ENCODE data around the gene PUS7.
"Not testable (repeated sequence)": the region's sequence is repeated elsewhere in the genome, so short reads cannot be mapped to it uniquely, and the experiment has no call there.

PUS7 gene

DNA sequence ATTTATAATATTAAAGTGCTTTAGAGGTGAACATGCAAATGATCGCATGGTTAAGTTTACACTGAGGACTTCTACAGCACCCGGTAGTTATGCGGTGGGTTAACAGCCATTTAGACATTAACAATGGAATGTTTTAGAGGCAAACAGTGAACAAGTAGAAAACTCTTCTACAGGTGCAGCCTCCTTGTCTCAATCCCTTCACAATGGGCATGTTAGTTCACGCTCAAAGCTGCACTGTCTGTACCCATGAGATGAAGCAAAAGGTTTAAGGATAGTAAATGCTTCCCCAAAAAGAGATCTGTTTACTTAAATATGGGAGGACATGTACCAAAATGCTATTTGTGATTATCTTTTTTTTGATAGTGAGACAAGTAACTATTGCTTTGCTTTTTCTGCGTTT lies 25.1 kb downstream of the PUS7 start:
- DNase-seq (ENCODE audit: low spot score), result no peak

DNA sequence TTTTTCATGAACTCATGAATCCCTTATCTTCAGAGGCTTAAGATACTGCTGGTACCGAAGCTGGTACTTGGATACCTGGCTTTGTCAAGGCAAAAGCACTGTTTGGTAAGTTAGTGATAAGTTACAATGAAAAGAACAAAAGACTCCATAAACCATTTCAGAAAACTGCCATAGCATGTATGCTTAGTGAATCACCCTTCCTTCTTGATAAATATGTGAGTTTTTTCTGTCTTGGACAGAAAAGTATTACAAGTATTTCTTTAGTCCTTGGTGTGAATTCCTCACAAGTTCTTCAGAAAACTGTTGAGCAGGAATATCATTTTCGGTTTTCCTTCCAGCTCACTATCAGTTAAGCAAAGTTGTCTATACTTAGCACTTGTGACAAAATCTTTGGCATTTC lies 25.6 kb downstream of the PUS7 start:
- DNase-seq (ENCODE audit: low spot score), result peak; percentile 54

DNA sequence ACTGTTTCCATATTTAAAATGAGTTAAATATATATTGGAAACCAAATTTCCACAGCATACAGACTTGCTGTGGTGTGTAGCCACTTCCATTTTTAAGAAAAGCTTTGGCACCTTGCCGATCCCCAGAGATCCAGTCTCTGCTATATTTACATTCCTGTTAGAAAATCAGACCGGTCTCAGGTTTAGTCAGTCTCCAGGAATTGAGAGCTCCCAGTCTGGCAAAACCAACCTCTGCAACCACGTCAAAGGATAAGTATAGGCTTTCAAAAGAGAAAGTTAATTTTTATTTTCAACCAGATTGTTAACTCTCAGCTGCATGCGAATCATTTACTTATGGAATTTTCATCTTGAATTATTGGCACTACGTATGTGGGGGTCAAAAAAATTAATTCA lies 28.2 kb downstream of the PUS7 start:
- peak; percentile 78 for DNase-seq (ENCODE audit: low spot score)

DNA sequence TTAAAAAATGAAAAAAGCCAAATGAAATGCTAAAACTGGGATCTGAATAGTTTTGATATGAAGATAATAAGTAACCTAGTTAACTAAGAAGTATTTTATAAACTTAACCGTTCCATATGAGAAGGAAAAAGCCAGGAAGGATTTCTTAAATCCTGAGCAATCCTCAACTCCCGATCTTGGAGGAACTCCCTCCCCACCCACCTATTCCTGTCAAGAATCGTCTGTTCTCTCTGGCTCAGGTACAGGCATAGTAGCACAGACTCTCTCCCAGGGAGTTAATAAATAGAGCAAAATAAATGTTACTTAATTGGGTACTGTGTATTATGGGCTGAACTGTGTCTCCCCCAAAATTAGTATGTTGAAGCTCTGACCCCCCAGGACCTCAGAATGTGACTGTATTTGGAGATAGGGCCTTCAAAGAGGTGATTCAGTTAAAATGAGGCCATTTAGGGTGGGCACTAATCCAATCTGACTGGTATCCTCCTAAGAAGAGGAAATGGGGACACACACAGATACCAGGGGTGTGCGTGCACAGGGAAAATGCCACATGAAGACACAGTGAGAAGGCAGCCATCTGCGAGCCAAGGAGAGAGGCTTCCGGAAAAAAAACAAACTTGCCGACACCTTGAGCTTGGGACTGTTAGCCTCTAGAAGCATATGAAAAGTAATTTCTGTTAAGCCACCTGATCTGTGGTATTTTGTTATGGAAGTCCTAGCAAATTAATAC lies 28.7 kb downstream of the PUS7 start:
- no peak for DNase-seq (ENCODE audit: low spot score)

DNA sequence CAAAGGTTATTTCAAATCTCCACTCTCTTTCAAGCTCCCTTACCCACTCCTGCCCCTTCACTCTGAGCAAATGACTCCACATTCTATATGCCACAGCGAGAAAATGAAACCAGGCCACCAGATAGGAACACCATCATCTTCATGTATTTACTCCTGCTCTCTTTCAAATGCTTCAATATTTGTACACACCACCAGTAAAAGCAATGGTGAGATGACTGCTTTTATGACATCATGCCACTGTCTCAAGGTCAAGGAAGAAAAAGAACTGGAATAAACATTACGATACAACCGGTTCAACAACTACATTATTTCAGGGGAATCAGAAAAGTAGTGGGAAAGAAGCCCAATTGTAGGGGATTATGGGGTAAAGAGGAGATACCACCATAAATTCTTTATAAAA lies 32.7 kb downstream of the PUS7 start:
- no peak for DNase-seq (ENCODE audit: low spot score)

DNA sequence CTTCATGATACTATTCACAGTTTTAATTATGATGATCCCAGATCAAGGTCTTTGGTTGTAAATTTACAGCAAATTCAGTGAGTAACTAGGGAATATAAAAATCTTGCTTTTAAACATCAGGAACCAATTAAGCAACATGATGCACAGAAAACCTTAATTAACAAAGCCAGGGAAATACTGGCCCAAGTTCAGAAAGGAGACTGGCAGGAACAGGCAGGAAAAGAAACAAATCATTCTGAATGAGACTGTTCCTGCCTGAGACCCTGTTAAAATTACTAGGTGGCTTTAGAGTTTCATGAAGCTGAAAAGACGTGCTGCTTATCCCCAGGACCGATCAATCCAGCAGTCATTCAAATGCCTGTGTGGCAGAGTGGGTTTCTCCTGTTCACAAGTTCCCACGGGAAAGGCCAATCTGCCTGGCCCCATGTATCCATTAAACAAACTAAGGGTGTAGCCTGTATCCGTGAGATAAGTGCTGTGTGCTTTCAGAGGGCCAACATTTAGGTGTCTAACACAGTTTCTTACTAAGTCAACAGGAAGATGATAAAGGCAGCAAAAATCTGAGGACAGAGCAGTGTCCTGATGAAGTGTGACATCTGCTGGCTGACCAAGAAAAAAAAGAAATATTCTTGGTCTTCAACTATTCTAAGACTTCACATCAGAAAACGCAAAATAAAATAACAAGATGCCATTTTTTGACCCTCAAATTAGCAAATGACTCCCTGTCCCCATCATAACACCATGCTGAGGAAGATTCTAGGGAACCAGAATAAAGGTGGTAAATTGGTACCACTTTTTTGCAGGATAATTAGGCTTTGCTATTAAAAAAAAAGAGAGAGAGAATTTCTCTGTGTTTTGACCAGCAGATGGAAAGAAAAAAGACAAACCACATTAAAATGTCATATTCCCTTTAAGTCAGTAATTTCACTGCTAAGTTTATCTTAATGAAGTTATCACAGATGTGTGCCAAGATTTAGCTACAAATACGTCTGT lies 34.2 kb downstream of the PUS7 start:
- DNase-seq (ENCODE audit: low spot score), result peak; percentile 71

DNA sequence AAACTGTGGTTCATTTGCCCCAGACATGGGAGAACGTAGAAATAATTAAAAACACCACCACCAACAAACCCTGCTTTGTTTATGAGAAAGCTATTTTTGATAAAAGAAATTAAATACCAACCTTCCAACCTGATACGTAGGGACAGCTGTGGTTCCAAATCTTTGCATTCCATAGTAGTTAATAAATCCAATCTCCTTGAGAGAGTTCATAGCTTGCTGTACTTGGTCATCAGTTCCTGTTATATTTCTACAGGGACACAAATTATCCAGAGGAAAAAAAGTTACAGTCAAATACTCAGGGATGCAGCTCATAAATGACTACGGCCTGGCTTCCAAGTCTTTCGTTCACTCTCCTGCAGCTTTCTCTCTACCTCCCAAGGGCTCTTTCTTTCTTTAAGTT lies 41.1 kb downstream of the PUS7 start:
- no peak for DNase-seq (ENCODE audit: low spot score)

DNA sequence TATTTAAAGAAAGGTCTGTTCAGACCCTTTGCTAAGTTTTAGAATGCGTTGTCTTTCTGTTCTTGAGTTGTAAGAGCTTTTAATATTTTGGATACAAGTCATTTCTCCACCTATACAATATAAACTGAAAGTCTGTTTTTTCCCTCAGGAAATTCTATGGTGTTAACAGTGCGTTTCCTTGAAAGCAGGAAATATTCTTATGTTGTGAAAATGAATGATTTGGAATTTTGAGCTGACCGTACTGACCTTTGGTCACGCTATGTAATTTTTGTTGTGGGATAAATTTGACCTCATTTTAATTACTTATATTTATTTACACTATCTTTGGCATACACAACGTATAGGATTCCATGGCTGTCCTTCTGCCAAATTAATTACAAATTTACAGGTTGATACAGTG lies 43.5 kb downstream of the PUS7 start:
- DNase-seq (ENCODE audit: low spot score), result no peak

DNA sequence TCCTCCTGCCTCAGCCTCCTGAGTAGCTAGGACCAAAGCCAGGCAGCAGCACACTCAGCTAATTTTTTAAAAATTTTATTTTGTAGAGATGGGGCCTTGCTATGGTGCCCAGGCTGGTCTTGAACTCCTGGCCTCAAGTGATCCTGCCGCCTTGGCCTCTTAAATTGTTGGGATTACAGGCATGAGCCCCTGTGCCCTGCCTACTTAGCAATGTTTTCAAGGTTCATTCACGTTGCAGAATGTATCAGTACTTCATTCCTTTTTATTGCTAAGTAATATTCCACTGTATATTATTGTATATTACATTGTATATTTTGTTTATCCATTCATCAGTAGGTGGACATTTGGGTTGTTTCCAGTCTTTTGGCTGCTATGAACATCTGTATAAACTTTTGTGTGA lies 44.2 kb downstream of the PUS7 start:
- DNase-seq (ENCODE audit: low spot score), result no peak

DNA sequence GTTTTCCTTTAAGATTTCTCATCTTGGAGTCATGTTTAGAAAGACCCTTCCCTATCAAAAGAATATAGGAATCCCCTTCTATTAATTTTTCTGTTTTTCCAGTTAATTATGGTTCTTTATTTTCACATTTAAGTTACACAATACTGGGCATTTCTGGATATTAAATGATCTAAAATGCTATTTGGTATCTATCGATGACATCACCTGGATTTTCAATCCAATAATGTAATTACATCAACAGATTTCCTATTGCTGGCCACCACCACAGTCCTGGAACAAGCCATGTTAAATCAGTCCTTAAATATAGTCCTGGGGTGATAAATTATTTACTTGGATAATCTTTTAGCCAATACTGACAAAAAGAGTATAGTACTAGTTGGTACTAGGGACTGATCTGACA lies 48.0 kb downstream of the PUS7 start:
- no peak for DNase-seq (ENCODE audit: low spot score)

DNA sequence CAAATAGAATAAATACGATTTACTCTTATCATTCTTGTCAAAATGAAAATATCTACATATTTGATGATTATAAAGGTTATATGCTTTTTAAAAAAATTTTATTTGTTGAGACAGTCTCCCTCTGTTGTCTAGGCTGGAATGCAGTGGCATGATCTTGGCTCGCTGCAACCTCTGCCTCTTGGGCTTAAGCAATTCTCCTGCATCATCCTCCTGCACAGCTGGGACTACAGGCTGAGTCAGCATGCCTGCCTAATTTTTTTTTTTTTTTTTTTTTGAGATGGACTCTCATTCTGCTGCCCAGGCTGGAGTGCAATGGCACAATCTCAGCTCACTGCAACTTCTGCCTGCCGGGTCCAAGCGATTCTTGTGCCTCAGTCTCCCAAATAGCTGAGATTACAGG lies 48.9 kb downstream of the PUS7 start:
- DNase-seq (ENCODE audit: low spot score), result no peak

DNA sequence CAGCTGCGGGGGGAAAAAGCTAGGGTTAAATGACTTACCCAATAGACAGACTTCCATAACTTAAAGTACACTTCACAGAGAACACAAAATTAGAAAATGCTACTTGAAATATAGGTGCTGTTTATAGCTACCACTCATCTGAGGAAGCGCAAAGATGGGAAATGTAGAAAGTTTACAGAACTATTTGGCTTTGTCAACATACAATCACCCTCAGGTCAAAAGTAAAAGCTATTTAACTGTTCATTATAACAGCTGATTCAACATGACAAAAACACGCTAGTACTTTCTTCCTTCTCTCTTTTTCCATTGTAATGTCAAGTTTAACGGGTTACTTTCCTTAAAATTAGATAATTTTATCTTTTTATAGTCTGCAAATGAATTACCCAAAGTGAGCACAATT lies 51.2 kb downstream of the PUS7 start:
- no peak for DNase-seq (ENCODE audit: low spot score)

DNA sequence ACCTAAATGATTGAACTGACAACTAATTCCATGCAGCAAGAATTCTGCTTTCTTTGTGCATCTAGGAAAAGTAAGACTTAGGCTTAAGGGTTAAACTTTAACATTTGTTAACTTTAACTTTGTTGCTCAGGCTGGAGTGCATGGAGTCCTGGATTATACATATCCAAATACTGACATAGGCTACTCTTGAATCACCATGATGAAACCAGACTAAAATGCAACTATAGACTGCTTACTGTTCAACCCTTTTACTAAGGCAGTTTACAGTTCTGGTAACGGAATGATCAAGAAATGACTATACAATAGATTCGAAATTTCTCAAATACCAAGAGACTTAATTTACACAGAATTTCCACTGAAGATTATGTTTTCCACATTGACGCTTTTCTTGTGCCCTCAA lies 52.0 kb downstream of the PUS7 start:
- no peak for DNase-seq (ENCODE audit: low spot score)

DNA sequence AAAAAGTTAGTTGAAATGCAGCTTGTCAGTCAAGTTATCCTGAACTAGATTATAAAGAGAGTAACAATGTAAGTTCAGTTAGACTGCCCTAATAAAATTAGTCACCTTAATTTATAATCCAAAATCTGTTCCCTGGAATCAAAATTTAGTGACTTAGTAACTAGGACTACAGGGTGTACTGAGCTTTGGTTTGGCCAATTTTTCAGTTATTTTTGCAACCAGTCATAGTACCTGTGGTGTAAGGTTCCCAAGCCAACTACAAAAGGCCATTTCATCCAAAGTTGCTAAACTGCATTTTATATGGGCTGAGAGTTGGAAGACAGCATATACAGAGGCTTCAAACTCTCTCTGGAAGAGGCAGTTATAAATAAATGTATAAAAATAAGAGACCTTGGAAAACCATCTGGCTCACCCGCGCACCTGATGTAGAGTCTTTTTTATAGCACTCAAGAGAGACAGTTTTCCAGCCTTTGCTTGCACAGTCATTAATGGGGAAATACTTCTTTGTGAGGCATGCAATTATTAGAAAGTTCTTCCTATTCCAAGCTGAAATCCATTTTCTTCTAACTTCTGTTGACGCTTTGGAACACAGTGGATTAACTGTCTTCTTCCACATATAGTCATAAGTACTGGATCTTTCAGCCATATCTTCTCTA lies 59.2 kb downstream of the PUS7 start:
- no peak for DNase-seq (ENCODE audit: low spot score)

DNA sequence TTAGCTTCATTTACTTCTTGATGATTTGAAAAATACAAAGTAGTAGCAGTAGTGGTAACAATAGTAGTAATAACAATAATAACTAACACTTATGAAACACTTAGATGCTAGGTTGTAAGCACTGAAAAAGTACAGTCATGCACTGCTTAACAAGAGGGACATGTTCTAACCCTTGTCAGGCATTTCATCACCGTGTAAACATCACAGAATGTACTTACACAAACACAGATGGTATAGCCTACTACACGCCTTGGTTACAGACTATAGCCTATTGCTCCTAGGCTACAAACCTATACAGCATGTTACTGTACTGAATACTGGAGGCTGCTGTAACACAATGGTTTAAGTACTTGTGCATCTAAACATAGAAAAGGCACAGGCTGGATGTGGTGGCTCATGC lies 60.6 kb downstream of the PUS7 start:
- DNase-seq (ENCODE audit: low spot score), result no peak

DNA sequence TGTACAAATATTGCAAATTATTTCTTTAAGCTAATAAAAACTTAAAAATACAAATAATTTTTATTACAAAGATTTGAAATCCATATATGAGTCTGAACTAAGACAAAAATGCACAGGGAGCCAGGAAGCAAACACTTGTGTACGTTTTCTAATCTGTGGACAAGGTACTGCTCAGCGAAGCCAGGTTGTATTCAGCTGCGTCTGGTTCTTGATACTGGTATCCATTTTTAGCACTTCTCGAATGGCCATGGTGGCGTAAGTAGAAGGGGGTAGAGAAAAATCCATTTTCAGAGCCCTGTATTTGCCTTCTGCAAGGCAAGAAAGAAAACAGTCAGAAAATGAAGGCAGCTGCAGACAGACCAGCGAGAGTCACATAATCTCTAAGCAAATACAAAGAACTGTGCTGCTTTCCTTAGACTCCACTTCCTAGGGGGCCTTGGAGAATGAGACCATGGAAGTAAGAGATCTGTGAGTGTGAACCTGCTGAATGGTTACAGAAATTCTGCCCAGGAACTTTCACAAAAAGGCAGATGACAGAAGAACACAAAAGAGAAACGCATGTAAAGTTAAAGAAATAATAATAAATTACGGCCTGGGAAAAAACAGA lies 64.3 kb downstream of the PUS7 start:
- DNase-seq (ENCODE audit: low spot score), result no peak

DNA sequence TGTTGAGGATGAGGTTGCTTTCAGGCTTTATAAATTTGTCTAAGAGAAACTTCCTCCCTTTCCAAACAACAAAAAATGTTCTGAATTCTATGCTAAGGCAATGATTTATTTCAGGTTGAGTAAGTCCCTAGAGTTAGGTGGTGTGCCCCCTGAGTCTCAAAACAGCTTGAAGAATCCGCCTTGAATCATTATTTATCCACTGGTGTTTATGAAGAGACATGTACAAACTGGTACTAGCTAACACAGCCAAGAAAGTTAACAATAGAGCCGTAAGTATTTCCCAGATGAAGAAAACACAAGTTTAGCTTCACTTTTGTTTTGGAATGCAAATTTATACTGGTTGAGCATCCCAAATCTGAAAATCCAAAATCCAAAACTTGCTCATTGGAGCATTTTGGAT lies 67.2 kb downstream of the PUS7 start:
- DNase-seq (ENCODE audit: low spot score), result no peak

DNA sequence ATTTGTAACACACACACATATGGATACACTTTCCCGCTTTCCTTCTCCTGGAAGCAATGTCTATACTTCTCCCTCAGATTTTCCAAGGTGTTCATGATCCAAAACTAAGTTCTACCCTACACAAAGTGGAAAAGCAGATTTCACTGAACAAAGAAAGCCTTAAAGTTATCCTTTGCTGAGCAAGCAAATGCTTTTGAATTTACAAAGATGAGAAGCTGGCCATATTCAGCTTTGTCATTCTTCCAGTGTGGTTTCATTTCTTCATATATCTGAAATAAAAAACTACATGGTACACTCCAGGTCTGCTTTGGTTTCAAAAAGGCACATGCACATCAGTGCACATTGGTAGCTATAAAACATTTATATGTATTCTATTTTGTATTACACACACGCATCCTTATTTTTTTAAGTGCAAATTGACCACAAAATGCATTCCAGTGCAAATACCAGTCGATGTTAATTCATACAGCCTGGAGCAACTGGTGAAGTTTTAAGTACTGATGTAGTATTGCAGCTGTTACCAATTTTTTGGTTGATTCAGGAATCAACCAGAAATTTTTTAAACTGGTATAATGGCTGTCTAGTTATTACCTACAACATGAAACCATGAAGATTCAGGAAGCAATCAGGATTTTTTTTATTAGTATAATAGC lies 67.8 kb downstream of the PUS7 start:
- peak; percentile 84 for DNase-seq (ENCODE audit: low spot score)

DNA sequence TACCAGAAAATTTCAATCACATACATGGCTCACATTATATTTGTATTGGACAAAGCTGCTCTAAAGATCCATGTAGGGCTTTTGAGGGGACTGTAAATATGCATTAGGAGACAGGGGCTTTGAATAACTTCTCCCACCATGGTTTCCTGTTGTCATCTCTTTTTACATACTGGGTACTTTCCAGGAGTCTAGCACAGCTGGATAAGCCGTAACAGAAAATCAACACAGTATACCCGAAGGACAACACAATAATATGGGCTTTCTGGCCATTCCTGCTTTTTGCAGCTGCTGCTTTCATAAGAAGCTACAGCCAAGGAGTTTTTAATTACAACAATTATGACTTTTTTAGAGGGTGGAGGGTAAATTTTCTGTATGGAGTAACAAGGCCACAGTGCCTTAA lies 70.0 kb downstream of the PUS7 start:
- no peak for DNase-seq (ENCODE audit: low spot score)

DNA sequence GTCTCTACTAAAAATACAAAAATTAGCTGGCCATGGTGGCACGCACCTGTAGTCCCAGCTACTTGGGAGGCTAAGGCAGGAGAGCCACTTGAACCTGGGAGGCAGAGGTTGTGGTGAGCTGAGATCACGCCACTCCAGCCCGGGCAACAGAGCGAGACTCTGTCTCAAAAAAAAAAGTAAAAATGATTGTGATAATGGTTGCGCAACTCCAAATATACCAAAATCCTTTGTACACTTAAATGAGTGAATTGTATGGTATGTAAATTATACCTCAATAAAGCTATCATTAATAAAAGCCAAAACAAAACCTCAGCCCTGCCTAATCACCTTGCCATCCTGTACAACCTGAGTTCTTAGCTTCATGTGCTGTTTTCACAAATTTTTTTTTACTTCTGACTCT lies 71.2 kb downstream of the PUS7 start:
- not testable (repeated sequence) for DNase-seq (ENCODE audit: low spot score)

DNA sequence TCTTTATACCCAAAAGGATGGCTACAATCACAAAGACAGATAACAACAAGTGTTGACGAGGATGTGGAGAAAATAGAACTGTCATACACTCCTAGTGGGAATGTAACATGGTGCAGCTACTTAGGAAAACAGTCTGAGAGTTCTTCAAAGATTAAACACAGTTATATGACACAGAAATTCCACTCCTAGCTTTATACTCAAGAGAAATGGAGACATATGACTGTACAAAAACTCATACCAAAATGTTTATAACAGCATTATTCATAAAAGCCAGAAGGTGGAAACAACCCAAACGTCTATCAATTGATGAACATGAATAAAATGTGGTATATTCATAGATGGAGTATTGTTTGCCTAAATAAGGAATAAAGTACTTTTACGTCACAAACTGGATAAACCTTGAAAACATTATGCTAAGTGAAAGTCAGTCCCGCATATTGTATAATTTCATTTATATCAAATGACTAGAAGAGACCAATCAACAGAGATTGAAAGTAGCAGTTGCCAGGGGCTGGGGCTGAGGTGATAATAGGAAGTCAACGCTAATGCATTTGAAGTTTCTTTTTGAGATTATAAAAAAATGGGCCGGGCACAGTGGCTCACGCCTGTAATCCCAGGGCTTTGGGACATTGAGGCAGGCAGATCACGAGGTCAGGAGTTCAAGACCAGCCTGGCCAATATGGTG lies 71.8 kb downstream of the PUS7 start:
- no peak for DNase-seq (ENCODE audit: low spot score)

Measured in GM03348 (cell line).